HG03025 (cell line): Measurements from ENCODE around the gene IRAK1.

Source experiments
- ATAC-seq: cut with Tn5 transposase; IDR thresholded peaks from one replicate; pipeline ENCODE4 v1.9.1; 2021; ENCODE audit warnings: mild to moderate bottlenecking, moderate library complexity; ENCODE audit not compliant: unreplicated experiment, low FRiP score

The IRAK1 gene

DNA sequence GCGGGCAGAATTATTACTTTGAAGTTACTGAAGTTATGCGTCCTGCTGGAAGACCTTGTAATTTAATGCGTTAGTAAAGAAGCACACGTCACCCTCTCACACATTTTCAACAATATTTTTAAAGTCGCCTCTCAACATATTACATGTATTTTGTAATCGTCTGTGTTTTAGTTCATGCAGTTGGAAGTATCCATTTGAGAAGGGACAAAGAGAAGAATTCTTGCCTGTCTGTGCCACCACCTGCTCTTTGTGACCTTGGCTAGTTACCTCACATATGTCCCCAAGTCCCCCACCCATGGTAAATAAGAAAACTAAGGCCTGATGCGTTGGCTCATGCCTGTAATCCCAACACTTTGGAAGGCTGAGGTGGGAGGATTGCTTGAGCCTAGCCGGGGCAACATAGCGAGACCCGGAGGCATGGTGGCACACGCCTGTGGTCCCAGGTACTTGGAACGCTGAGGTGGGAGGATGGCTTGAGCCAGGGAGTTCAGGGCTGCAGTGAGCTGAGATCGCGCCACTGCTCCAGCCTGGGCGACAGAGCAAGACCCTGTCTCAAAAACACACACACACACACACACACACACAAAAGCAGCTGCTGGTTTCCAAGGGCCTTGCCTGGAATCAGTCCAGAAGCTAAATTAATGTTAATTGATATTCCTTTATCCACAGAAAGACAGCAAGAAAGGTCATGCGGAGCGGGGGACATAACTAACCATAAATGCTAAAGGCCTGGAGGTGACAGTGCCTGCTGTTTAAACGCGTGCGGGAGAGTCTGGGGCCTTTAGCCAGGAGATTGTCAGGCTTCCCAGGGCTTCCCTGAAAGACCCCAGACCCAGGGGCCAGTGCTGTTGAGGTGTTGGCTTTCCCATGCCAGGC lies 46.3 kb downstream of the IRAK1 start:
- no peak for ATAC-seq

DNA sequence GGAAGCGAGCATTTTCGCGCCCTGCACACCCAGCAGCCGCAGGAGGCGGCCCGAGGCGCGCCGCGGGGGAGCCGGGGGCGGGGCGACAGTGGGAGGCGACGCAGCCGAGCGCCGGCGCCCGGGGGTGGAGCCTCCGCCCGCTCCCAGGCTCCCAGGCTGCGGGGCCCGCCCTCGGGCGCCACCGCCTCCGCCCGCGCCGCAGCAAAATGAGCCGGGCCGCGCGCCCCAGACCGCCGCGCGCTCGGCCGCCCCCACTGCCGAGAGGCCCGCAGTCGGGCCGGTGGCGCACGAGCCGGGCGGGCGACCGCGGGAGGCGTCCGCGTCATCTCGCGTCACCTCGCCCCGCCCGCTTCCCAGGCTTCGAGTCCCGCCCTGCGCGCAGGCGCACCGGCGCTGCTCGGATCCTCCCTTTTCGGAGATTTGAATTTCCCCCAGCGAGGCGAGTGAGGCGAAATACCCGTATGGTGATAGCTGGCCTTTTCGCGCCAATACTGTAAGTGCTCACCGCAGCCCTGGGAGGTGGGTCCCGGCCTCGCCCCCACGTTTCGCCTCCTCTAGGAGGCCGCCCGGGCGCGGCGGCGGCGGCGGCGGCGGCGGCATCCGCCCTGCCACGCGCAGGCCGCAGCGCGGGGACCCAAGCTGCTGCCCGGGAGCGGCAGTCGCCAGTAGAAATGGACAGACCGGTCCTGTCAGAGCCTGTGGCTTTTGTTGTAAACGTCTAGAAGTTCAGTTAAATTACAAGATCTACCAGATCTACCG lies 47.2 kb downstream of the IRAK1 start, which contains the start of gene TMEM187:
TMEM187 (plus strand) TSS at position 387 of the 759 bp plus-strand sequence. CDS start 9,309 bp downstream, outside the sequence.
- peak; percentile 49 for ATAC-seq

GRCh38 chrX:153971450-153972367 lies 48.0 kb downstream of the IRAK1 start, which contains the start of gene HCFC1:
Gene HCFC1 (minus strand): TSS chrX:153971818. CDS start chrX:153970840, 978 bp downstream.
- peak; percentile 53 for ATAC-seq

DNA sequence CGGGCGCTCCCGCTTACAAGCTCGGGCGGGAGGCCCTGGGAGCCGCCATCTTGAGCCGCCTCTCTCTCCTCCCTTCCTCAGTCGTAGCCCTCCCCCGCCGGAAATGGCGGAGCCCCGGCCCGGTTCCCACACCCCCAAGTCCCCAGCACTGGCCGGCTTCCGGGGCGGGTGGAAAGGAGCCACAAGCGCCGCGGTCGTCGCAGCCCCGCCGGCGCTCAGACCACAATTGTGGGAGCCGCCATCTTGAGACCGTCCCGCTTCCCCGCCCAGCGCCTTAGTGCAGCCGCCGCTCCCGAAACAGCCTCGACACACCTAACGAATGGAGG lies 48.6 kb downstream of the IRAK1 start:
- ATAC-seq, result peak; percentile 38

GRCh38 chrX:153970357-153971123 lies 49.2 kb downstream of the IRAK1 start:
- ATAC-seq, result peak; percentile 11

- ATAC-seq, result no peak
These were observed 49.8 kb downstream of the IRAK1 start for GRCh38 chrX:153969904-153970356.

GRCh38 chrX:153969125-153969903 lies 50.4 kb downstream of the IRAK1 start:
- no peak for ATAC-seq

DNA sequence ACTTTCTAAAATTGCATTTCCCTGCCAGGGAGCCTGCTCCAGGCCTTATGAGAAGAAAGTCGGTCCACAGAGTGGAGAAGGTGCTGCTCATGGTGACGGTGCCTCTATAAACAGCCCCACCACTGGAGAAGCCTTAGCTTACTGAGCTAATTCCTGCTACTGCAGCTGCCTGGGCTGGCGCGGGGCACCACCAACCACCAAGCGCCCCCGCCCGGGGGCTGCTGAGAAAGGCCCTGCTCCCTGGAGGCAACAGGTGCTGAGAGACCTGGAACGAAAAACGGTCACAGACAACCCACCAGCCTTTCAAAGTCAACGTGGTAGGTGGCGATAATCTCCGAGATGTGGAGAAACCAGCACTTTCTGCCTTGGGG lies 51.0 kb downstream of the IRAK1 start:
- no peak for ATAC-seq

- ATAC-seq, result no peak
These were observed 51.4 kb downstream of the IRAK1 start for GRCh38 chrX:153968255-153968654.

DNA sequence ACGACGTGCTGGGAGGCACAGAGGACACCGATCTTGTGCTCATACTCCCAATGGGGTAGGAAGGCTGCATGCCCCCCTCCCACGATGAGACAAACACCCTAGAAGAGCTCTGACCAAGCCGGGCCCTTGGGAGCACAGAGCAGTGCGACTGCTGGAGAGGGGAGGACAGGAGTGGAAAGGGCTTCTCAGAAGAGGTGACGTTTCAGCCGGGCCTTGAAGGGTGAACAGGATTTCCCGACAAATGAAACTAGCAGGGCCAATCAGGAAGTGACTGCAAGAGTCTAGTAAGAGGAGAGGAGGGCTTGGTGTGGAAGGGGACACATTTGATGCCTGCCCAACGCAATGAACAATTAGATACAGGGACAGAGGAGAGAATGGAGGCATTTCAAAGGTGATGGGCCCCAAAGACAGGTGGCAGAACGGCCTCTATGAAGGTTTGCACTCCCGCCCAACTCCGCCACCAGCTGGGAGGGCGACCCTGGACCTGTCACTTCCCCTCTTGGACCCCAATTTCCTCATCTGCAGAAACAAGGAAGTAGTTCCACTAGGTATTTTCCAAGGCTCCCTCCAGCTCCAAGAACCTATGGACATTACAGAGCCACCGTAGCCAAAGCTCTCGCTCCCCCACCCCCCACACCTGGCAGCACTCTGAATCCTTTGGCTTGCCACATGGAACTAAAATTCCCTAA lies 52.0 kb downstream of the IRAK1 start:
- ATAC-seq, result no peak

GRCh38 chrX:153966841-153967535 lies 52.7 kb downstream of the IRAK1 start:
- ATAC-seq, result no peak

- ATAC-seq, result no peak
These were observed 53.4 kb downstream of the IRAK1 start for GRCh38 chrX:153966283-153966688.

DNA sequence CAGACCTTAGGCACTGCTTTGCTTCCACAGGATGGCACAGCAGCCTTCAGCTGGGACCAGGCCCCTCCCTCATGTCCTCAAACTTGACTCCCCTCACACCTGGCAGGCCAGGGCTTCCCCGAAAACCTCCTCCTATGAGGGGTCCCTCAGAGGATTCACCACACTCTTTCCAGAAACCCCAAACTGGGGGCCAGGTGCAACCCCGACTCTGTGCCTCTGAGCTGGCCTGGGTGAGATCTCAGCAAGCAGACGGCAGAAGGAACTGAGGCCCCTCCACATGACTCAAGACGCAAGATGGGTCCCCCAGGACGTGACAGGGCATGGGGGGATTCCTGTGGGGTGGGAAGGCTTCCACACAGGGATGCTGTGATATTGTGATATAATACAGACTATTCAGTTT lies 54.3 kb downstream of the IRAK1 start:
- no peak for ATAC-seq

DNA sequence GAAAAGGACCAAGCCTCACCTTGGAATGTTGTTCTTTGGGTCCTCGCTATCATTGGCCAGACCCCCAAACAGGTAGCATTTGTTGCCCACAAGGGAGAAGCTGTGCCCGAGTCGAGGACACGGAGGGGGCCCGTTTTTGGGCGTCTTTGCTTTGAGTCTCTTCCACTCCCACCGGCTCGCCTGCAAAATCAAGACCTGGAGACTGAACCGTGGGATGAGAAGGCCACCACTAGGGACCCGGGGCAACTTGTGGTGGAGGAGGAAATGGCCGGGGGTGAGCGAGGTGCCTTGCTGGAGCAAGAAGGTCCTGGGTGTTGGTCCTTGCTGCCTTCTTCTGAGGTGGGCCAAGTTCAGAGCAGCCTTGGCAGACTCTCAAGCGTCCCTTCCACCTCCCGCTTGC lies 55.6 kb downstream of the IRAK1 start:
- ATAC-seq, result no peak

GRCh38 chrX:153963546-153963945 lies 56.2 kb downstream of the IRAK1 start:
- no peak for ATAC-seq

- ATAC-seq, result no peak
These were observed 58.4 kb downstream of the IRAK1 start for GRCh38 chrX:153961292-153961691.

DNA sequence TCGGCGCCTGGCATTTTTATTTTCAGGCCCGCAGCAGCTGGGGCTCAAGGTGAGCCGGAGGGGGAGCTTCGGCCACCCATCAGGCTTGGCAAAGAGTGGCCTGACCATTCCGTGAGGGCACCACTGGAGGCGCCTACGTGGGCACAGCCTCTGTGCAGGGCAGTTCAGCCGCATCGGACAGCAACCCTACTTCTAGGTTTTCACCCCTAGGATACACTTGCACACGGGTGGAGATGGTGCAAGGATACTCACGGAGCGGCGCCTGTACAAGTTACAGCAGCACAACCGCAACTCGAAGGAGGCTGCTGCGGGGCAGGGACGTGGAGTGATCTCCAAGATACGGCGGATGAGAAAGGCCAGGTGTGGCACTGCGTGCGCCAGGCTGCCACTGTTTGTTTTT lies 58.9 kb downstream of the IRAK1 start:
- ATAC-seq, result no peak
